Measurements from ENCODE around the gene SYNM.

SYNM gene

DNA sequence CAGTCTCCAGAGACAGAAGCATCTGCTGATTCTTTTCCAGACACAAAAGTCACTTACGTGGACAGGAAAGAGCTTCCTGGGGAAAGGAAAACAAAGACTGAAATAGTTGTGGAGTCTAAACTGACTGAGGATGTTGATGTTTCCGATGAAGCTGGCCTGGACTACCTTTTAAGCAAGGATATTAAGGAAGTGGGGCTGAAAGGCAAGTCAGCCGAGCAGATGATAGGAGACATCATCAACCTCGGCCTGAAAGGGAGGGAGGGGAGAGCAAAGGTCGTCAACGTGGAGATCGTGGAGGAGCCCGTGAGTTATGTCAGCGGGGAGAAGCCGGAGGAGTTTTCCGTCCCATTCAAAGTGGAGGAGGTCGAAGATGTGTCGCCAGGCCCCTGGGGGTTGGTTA, 25.4 kb downstream of the SYNM start:
- no peak for ATAC-seq
- TF ChIP-seq CSDC2 (CRISPR knock-in tag; IDR thresholded peaks at IDR 0.05), result no peak
- TF ChIP-seq GLIS3 (CRISPR knock-in tag; IDR thresholded peaks at IDR 0.05), result no peak
- TF ChIP-seq, protein P1, sequence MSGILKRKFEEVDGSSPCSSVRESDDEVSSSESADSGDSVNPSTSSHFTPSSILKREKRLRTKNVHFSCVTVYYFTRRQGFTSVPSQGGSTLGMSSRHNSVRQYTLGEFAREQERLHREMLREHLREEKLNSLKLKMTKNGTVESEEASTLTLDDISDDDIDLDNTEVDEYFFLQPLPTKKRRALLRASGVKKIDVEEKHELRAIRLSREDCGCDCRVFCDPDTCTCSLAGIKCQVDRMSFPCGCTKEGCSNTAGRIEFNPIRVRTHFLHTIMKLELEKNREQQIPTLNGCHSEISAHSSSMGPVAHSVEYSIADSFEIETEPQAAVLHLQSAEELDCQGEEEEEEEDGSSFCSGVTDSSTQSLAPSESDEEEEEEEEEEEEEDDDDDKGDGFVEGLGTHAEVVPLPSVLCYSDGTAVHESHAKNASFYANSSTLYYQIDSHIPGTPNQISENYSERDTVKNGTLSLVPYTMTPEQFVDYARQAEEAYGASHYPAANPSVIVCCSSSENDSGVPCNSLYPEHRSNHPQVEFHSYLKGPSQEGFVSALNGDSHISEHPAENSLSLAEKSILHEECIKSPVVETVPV (CRISPR knock-in tag; IDR thresholded peaks at IDR 0.05), result no peak
- no peak for TF ChIP-seq ARNTL (CRISPR knock-in tag; IDR thresholded peaks at IDR 0.05; ENCODE audit: borderline replicate concordance, low read depth)
- no peak for TF ChIP-seq PATZ1 (CRISPR knock-in tag; IDR thresholded peaks at IDR 0.05; ENCODE audit: borderline replicate concordance)
- TF ChIP-seq TCF4 (CRISPR knock-in tag; IDR thresholded peaks at IDR 0.05; ENCODE audit: borderline replicate concordance), result no peak
- no peak for TF ChIP-seq SNAI2 (CRISPR knock-in tag; IDR thresholded peaks at IDR 0.05)
- TF ChIP-seq ZC3H10 (CRISPR knock-in tag; IDR thresholded peaks at IDR 0.05), result no peak
- TF ChIP-seq ZNF70 (CRISPR knock-in tag; IDR thresholded peaks at IDR 0.05), result no peak
- TF ChIP-seq ZNF8 (CRISPR knock-in tag; IDR thresholded peaks at IDR 0.05), result no peak
- TF ChIP-seq PPARA (CRISPR knock-in tag; IDR thresholded peaks at IDR 0.05; ENCODE audit: borderline replicate concordance), result no peak
- no peak for TF ChIP-seq OSR1 (CRISPR knock-in tag; IDR thresholded peaks at IDR 0.05)
- TF ChIP-seq, protein P2, sequence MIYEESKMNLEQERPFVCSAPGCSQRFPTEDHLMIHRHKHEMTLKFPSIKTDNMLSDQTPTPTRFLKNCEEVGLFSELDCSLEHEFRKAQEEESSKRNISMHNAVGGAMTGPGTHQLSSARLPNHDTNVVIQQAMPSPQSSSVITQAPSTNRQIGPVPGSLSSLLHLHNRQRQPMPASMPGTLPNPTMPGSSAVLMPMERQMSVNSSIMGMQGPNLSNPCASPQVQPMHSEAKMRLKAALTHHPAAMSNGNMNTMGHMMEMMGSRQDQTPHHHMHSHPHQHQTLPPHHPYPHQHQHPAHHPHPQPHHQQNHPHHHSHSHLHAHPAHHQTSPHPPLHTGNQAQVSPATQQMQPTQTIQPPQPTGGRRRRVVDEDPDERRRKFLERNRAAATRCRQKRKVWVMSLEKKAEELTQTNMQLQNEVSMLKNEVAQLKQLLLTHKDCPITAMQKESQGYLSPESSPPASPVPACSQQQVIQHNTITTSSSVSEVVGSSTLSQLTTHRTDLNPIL (CRISPR knock-in tag; IDR thresholded peaks at IDR 0.05; ENCODE audit: low read depth), result no peak
- TF ChIP-seq RARB (CRISPR knock-in tag; IDR thresholded peaks at IDR 0.05), result no peak

DNA sequence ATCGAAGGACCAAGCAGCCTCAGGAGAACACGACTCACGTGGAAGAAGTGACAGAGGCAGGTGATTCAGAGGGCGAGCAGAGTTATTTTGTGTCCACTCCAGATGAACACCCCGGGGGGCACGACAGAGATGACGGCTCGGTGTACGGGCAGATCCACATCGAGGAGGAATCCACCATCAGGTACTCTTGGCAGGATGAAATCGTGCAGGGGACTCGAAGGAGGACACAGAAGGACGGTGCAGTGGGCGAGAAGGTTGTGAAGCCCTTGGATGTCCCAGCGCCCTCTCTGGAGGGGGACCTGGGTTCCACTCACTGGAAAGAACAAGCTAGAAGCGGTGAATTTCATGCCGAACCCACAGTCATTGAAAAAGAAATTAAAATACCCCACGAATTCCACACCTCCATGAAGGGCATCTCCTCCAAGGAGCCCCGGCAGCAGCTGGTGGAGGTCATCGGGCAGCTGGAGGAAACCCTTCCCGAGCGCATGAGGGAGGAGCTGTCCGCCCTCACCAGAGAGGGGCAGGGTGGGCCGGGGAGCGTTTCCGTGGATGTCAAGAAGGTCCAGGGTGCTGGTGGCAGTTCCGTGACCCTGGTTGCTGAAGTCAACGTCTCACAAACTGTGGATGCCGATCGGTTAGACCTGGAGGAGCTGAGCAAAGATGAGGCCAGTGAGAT, 26.0 kb downstream of the SYNM start:
- ATAC-seq, result no peak
- TF ChIP-seq ZC3H10 (CRISPR knock-in tag; IDR thresholded peaks at IDR 0.05) (no peak), PATZ1 (CRISPR knock-in tag; IDR thresholded peaks at IDR 0.05; ENCODE audit: borderline replicate concordance) (no peak), TCF4 (CRISPR knock-in tag; IDR thresholded peaks at IDR 0.05; ENCODE audit: borderline replicate concordance) (no peak), CSDC2 (CRISPR knock-in tag; IDR thresholded peaks at IDR 0.05) (no peak), ZNF8 (CRISPR knock-in tag; IDR thresholded peaks at IDR 0.05) (no peak), ZNF565 (CRISPR knock-in tag; conservative IDR thresholded peaks at IDR 0.05; ENCODE audit: low read depth) (no peak), POU6F1 (CRISPR knock-in tag; IDR thresholded peaks at IDR 0.05; ENCODE audit: borderline replicate concordance, low read depth) (no peak), PPARA (CRISPR knock-in tag; IDR thresholded peaks at IDR 0.05; ENCODE audit: borderline replicate concordance) (no peak), ZFP3 (CRISPR knock-in tag; IDR thresholded peaks at IDR 0.05) (no peak), OSR1 (CRISPR knock-in tag; IDR thresholded peaks at IDR 0.05) (no peak), TOX (CRISPR knock-in tag; IDR thresholded peaks at IDR 0.05; ENCODE audit: borderline replicate concordance) (no peak), ESRRG (CRISPR knock-in tag; IDR thresholded peaks at IDR 0.05) (no peak), SNAI2 (CRISPR knock-in tag; IDR thresholded peaks at IDR 0.05) (no peak), GLIS3 (CRISPR knock-in tag; IDR thresholded peaks at IDR 0.05) (no peak), ZNF70 (CRISPR knock-in tag; IDR thresholded peaks at IDR 0.05) (no peak), TSHZ2 (CRISPR knock-in tag; IDR thresholded peaks at IDR 0.05) (no peak), BACH2 (CRISPR knock-in tag; IDR thresholded peaks at IDR 0.05; ENCODE audit: borderline replicate concordance) (no peak), ZFP30 (CRISPR knock-in tag; IDR thresholded peaks at IDR 0.05) (no peak), RARB (CRISPR knock-in tag; IDR thresholded peaks at IDR 0.05) (no peak)
- TF ChIP-seq, protein P1 (CRISPR knock-in tag; IDR thresholded peaks at IDR 0.05), result no peak

Data from SK-N-SH treated with all-trans-retinoic acid at 6 μM for 48 hours (cell line).